Activated CD8-positive, alpha-beta T cell treated with anti-CD3 and anti-CD28 coated beads, Interleukin-2, amount 10 ng/mL, durations not matched to agents 7 days and 5 days (primary cell): ENCODE measurements around the gene TACR1. TPM values are rescaled to one million over a fixed set of nuclear protein-coding genes. Genes with fewer than 3 reads are reported as not detected.

Experiments
- ATAC-seq: fragments of 150-1000 bp; cut with Tn5 transposase; one replicate; pipeline ENCODE4 v1.10.0; 2021; ENCODE audit warnings: moderate library complexity
- CTCF ChIA-PET: fragments of 350-600 bp; sonication (Branson Sonifier 250); formaldehyde crosslinking; loops from one replicate; lab custom pipeline; 2021; ENCODE audit warnings: antibody characterized with exemption; lab: Charles Lee
- POLR2A ChIA-PET: fragments of 350-600 bp; sonication (Branson Sonifier 250); formaldehyde crosslinking; loops from one replicate; lab custom pipeline; 2021; ENCODE audit warnings: antibody characterized with exemption; lab: Charles Lee
- DNase-seq: peaks from one replicate; pipeline ENCODE4 v3.0.0-alpha.2; 2020
- H3K27ac Mint-ChIP-seq: one replicate; pipeline ENCODE4 v1.8.0; 2021; ENCODE audit warnings: mild to moderate bottlenecking, mixed read lengths
- H3K27me3 Mint-ChIP-seq: one replicate; pipeline ENCODE4 v1.8.0; 2021; ENCODE audit warnings: low read depth, mixed read lengths
- H3K36me3 Mint-ChIP-seq: one replicate; pipeline ENCODE4 v1.8.0; 2021; ENCODE audit warnings: low read depth, mixed read lengths
- H3K4me1 Mint-ChIP-seq: one replicate; pipeline ENCODE4 v1.8.0; 2021; ENCODE audit warnings: low read depth, mixed read lengths
- H3K4me3 Mint-ChIP-seq: one replicate; pipeline ENCODE4 v1.8.0; 2021; ENCODE audit warnings: mild to moderate bottlenecking, mixed read lengths
- H3K9me3 Mint-ChIP-seq: one replicate; pipeline ENCODE4 v1.8.0; 2022; ENCODE audit warnings: mixed read lengths; ENCODE audit not compliant: insufficient read depth
- total RNA-seq, 2 experiments: library from RNA; stranded (reverse); gene quantifications; one replicate each; pipeline ENCODE4 v1.2.3, GENCODE V29; 2021

Gene TACR1
- total RNA-seq, 2 experiments from 2014 or later: not detected

DNA sequence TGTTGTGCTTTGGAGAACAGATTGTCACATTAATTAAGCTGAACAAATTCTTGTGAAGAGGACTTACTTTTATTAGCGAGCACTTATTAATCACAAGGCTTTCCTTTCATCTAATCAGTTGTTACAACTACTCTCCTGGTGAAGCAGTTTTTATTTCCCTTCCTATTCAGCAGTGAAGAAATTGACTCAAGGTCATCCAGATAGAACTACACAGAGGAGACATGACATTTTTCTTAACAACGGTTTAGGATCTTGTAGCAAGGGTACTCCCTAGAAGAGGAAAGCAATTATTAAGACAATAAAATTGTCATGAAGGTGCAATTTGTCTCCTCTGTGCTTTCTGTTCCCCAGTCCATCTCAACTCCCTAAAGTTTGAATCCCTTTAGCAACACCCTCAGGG is 179.5 kb downstream of the TACR1 start:
- DNase-seq (no peak), ATAC-seq (no peak)
- Mint-ChIP-seq H3K36me3 (no peaks in the 10 kb centered on the region), H3K9me3 (no peaks in the 10 kb centered on the region), H3K4me3 (no peak overlapping the region), H3K27me3 (peaks cover 8% of the 10 kb centered on the region), H3K27ac (no peak overlapping the region), H3K4me1 (no peaks in the 10 kb centered on the region)
- ChIA-PET POLR2A (interaction anchor here (0.6 kb wide), 1 partner anchor 615 kb away, joined by 3 read pairs; no protein-coding TSS in a partner anchor), CTCF (no interaction called here)

DNA sequence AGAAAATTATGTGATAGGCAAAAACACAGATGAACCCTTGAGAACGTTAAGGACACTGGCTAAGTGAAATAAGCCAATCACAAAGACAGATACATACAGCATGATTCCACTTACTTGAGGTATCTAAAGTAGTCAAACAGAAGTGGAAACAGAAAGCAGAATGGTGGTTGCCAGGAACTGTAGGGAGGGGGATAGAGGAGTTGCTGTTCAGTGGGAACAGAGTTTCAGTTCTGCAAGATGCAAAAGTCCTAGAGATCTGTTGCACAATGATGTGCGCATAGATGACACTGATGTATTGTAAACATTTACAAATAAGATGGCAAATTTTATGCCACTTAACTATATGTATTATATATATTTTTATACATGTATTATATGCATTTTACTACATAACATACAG is 181.2 kb downstream of the TACR1 start:
- ChIA-PET CTCF (no interaction called here), POLR2A (no interaction called here)
- ATAC-seq (no peak), DNase-seq (no peak)
- Mint-ChIP-seq H3K4me1 (no peaks in the 10 kb centered on the region), H3K27me3 (peaks cover 8% of the 10 kb centered on the region), H3K27ac (no peak overlapping the region), H3K9me3 (no peaks in the 10 kb centered on the region), H3K4me3 (no peak overlapping the region), H3K36me3 (no peaks in the 10 kb centered on the region)

DNA sequence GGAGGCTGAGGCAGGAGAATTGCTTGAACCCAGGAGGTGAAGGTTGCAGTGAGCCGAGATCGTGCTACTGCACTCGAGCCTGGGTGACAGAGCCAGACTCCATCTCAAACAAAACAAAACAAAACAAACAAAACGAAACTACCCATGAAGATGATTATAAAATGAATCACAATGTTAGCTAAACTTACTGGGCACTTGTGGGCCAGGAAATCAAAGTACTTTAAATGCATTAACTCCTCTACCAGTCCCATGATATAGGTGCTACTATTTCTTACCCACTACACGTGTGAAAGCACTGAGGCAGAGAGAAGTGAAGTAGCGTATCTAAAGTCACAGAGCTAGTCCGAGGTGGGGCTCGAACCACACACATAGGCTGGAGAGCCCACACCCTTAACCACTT is 187.2 kb downstream of the TACR1 start:
- no peaks in the 10 kb centered on the region for H3K4me1 Mint-ChIP-seq
- DNase-seq (no peak), ATAC-seq (no peak)
- no peak overlapping the region for H3K4me3 Mint-ChIP-seq
- H3K27me3 Mint-ChIP-seq: peaks cover 3% of the 10 kb centered on the region
- ChIA-PET POLR2A (no interaction called here), CTCF (interaction anchor here (0.9 kb wide), 1 partner anchor 10 kb away, joined by 3 read pairs; no protein-coding TSS in a partner anchor)
- no peak overlapping the region for H3K27ac Mint-ChIP-seq
- no peaks in the 10 kb centered on the region for H3K9me3 Mint-ChIP-seq
- H3K36me3 Mint-ChIP-seq: no peaks in the 10 kb centered on the region

GRCh38 chr2:75010571-75010970 is 188.7 kb downstream of the TACR1 start:
- Mint-ChIP-seq H3K4me3 (no peak overlapping the region), H3K9me3 (no peaks in the 10 kb centered on the region), H3K36me3 (no peaks in the 10 kb centered on the region), H3K4me1 (no peaks in the 10 kb centered on the region), H3K27ac (no peak overlapping the region), H3K27me3 (peaks cover 3% of the 10 kb centered on the region)
- no peak for DNase-seq
- CTCF ChIA-PET: no interaction called here
- POLR2A ChIA-PET: no interaction called here
- ATAC-seq: no peak

GRCh38 chr2:75007819-75008218 is 191.5 kb downstream of the TACR1 start:
- H3K4me3 Mint-ChIP-seq: no peak overlapping the region
- CTCF ChIA-PET: no interaction called here

GRCh38 chr2:75007061-75007460 is 192.3 kb downstream of the TACR1 start:
- no peaks in the 10 kb centered on the region for H3K27me3 Mint-ChIP-seq
- no peak for ATAC-seq
- no peaks in the 10 kb centered on the region for H3K4me1 Mint-ChIP-seq
- ChIA-PET CTCF (no interaction called here), POLR2A (no interaction called here)
- no peaks in the 10 kb centered on the region for H3K36me3 Mint-ChIP-seq
- no peak overlapping the region for H3K27ac Mint-ChIP-seq
- H3K4me3 Mint-ChIP-seq: no peak overlapping the region
- no peaks in the 10 kb centered on the region for H3K9me3 Mint-ChIP-seq
- DNase-seq: no peak

More at GRCh38 chr2:75007819-75008218, 191.5 kb downstream of the TACR1 start:
- no peaks in the 10 kb centered on the region for H3K36me3 Mint-ChIP-seq
- H3K9me3 Mint-ChIP-seq: no peaks in the 10 kb centered on the region
- DNase-seq (no peak), ATAC-seq (no peak)
- POLR2A ChIA-PET: no interaction called here
- no peaks in the 10 kb centered on the region for H3K27me3 Mint-ChIP-seq
- H3K4me1 Mint-ChIP-seq: no peaks in the 10 kb centered on the region
- H3K27ac Mint-ChIP-seq: no peak overlapping the region

GRCh38 chr2:75006041-75006440 is 193.3 kb downstream of the TACR1 start:
- no peaks in the 10 kb centered on the region for H3K9me3 Mint-ChIP-seq
- no peaks in the 10 kb centered on the region for H3K4me1 Mint-ChIP-seq
- ChIA-PET POLR2A (no interaction called here), CTCF (no interaction called here)
- no peak overlapping the region for H3K4me3 Mint-ChIP-seq
- no peaks in the 10 kb centered on the region for H3K36me3 Mint-ChIP-seq
- no peak for DNase-seq
- no peaks in the 10 kb centered on the region for H3K27me3 Mint-ChIP-seq
- H3K27ac Mint-ChIP-seq: no peak overlapping the region
- no peak for ATAC-seq

DNA sequence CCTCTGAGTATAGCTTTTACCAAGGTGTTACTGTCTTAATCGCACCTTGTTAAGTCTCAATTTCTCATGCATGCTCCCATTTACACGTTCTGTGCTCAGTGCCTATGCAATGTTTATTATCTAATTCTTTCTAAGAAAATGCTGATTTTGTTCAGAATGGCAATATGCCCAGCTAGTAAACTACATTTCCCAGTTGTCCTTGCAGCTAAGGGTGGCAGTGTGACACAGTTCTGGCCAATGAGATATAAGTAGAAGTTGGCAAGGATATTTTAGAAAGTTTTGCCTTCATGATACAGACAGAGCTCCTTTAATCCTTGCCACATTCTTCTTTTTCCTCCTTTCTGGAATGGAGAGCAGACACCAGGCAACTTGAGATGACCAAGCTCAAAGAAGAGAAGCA is 195.5 kb downstream of the TACR1 start:
- no peak overlapping the region for H3K4me3 Mint-ChIP-seq
- ChIA-PET CTCF (no interaction called here), POLR2A (no interaction called here)
- no peaks in the 10 kb centered on the region for H3K27me3 Mint-ChIP-seq
- H3K27ac Mint-ChIP-seq: no peak overlapping the region
- no peaks in the 10 kb centered on the region for H3K4me1 Mint-ChIP-seq
- no peaks in the 10 kb centered on the region for H3K9me3 Mint-ChIP-seq
- DNase-seq (no peak), ATAC-seq (no peak)
- H3K36me3 Mint-ChIP-seq: no peaks in the 10 kb centered on the region

DNA sequence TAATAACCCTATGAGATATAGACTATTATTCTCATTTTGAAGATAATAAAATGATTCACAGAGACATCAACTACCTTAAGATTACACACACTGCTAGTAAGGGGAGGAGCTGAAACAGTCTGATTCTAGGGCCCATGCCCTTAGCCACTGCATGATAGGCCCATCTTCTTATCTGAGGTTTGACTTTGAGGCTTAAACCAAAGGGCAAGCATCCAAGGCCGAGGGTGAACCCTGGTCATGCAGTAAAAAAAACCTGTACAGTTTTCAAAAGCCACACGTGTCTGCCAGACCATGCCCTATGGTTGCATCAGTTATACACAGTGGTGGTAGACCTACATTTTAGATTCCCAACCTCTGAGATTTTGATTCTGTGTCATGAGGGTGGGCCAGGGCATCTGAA is 196.0 kb downstream of the TACR1 start:
- no peak for ATAC-seq
- CTCF ChIA-PET: no interaction called here

GRCh38 chr2:75002007-75002406 is 197.3 kb downstream of the TACR1 start:
- no peaks in the 10 kb centered on the region for H3K9me3 Mint-ChIP-seq
- CTCF ChIA-PET: interaction anchor here (1.1 kb wide), 1 partner anchor 10 kb away, joined by 3 read pairs; no protein-coding TSS in a partner anchor
- H3K36me3 Mint-ChIP-seq: no peaks in the 10 kb centered on the region
- H3K4me3 Mint-ChIP-seq: no peak overlapping the region
- H3K27ac Mint-ChIP-seq: no peak overlapping the region
- DNase-seq (no peak), ATAC-seq (no peak)
- no peaks in the 10 kb centered on the region for H3K27me3 Mint-ChIP-seq
- H3K4me1 Mint-ChIP-seq: no peaks in the 10 kb centered on the region
- POLR2A ChIA-PET: no interaction called here

More for the DNA sequence above, 196.0 kb downstream of the TACR1 start:
- POLR2A ChIA-PET: no interaction called here
- no peaks in the 10 kb centered on the region for H3K27me3 Mint-ChIP-seq
- no peaks in the 10 kb centered on the region for H3K36me3 Mint-ChIP-seq
- H3K9me3 Mint-ChIP-seq: no peaks in the 10 kb centered on the region
- no peaks in the 10 kb centered on the region for H3K4me1 Mint-ChIP-seq
- DNase-seq: no peak
- no peak overlapping the region for H3K27ac Mint-ChIP-seq
- no peak overlapping the region for H3K4me3 Mint-ChIP-seq

- no peaks in the 10 kb centered on the region for H3K9me3 Mint-ChIP-seq
- POLR2A ChIA-PET: no interaction called here
- H3K4me3 Mint-ChIP-seq: no peak overlapping the region
- H3K4me1 Mint-ChIP-seq: no peaks in the 10 kb centered on the region
- DNase-seq (no peak), ATAC-seq (no peak)
- no peaks in the 10 kb centered on the region for H3K27me3 Mint-ChIP-seq
- no peaks in the 10 kb centered on the region for H3K36me3 Mint-ChIP-seq
- no peak overlapping the region for H3K27ac Mint-ChIP-seq
- CTCF ChIA-PET: no interaction called here
Observed at GRCh38 chr2:74999468-74999867, 199.9 kb downstream of the TACR1 start.
